CD4-positive, alpha-beta T cell treated with Interleukin-1 beta for 1 hour (primary cell): Measurements from ENCODE around the gene REV3L.
"Not testable (repeated sequence)": the region's sequence is repeated elsewhere in the genome, so short reads cannot be mapped to it uniquely, and the experiment has no call there.

Experiments
- DNase-seq, 2 donors: peaks; one replicate each; pipeline ENCODE4 v3.0.0-alpha.2; 2020 to 2022

Gene REV3L

GRCh38 chr6:111357705-111358104 lies 125.3 kb downstream of the REV3L start:
- DNase-seq = no peak

DNA sequence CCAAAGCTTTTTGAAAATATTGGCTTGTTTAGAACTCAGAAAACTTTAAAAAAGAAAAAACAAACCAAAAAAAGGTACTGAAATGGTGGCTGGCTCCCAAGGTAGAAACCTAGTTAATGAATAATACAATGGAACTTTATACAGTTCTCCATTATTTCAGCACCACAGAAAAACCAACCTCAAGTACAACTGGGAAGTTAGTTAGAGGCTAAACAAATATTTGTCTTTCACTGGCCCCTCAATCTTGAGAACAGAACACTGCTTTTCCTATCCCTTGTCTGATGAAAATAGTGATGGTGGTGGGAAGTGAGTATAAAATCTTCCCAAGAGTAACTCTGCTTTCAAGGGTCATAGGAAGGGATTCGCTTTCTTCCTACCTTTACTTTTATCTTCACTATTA lies 126.5 kb downstream of the REV3L start:
- DNase-seq = no peak

- no peak for DNase-seq
These were observed 128.1 kb downstream of the REV3L start for GRCh38 chr6:111354758-111355555.

- no peak for DNase-seq
These were observed 129.0 kb downstream of the REV3L start for GRCh38 chr6:111353912-111354462.

GRCh38 chr6:111347589-111347988 lies 135.4 kb downstream of the REV3L start:
- no peak for DNase-seq

DNA sequence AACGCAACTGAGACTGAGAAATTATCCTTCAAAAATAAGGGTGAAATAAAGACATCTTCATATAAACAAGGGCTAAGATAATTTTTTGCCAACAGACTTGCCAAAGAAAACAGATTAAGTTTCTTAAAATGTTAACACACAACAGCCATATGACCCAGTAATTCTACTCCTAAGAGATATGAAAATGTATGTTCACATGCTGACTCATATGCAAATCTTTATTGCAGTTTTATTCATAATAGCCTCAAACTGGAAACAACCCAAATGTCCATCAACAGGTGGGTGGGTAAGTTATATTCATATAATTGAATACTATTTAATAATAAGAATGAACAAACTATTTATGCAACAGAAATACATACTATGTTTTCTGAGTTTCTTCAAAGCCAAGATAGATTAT lies 140.1 kb downstream of the REV3L start:
- no peak for DNase-seq

GRCh38 chr6:111339294-111339693 lies 143.7 kb downstream of the REV3L start:
- DNase-seq = no peak

- DNase-seq = no peak
These were observed 144.2 kb downstream of the REV3L start for GRCh38 chr6:111338843-111339242.

DNA sequence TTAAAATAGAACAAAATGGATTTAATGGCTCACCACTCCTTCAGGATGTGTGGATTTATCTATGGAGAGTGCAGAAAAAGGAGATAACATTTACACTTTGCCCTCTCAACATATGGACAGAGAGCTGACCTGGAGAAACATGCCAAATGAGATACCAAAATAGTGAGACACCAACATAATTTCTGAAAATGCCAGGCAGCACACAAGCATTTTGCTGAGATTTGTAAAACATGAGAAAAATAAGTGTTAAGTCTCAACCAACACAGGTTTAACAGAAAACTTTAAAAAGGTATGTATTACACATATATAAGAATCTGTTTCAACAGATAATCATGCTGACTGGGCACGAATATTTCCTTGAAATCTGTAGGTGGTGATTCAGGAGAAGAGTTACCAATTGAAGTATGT lies 145.2 kb downstream of the REV3L start:
- no peak for DNase-seq

DNA sequence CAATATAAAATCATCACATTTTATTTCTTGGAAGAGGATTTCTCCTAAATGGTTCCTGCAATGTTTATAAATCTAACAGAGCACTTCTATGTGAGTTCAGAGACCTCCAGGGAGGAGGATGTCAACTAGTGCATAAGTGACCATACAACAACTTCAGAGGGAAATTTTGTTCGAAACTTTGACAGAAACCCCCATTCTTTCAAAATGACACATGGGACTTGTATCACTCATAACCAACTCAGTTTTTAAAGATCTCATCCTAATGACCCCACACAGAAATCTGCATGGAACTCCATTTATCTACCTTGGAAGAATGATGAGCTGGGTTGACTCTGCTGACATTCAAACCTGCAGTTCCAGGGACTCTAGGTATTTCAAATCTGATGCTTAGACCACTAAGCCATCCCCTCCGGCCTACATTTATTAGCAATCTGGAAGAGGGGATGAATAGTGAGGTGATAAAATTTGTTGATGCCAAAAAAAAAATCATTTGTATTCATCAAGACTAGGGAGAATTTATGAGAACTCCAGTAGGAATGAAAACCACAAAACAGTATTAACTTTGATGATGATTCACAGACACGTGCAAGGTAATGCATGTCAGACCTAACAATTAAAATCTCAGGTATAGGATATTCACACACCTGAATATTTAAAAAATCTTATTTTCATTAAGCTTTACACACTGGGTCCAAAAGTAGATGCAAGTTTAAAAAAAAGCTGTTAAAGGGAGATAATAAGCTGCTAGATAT lies 153.0 kb downstream of the REV3L start:
- DNase-seq = no peak

- DNase-seq = no peak
These were observed 156.5 kb downstream of the REV3L start for GRCh38 chr6:111326563-111326962.

GRCh38 chr6:111322145-111322544 lies 160.9 kb downstream of the REV3L start:
- no peak for DNase-seq

GRCh38 chr6:111307950-111308349 lies 175.1 kb downstream of the REV3L start:
- DNase-seq = not testable (repeated sequence)

DNA sequence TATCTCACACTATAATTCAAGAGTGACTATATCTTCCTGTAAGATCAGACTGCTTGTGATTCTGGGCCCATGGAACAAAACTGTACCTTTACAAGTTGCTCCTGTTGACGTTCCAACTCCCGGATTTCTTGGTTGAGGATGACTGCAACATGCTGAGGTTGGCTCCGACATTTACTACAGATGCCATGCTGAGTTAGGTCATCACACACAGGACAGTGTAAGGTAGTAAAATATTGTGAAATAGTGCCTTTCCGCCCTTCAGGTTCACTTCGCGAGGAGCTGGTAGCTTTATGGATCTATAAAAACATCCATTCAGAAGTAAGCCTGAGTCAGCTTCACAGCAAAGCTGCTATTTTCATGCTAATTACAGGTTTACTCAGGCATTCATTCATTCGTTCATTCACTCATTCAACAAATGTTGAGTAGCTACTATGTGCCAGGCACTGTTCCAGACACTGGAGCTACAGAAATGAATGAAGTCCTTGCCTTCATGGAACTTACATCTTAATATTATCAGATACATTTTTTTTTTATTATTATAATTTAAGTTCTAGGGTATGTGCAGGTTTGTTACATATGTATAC lies 175.7 kb downstream of the REV3L start:
- DNase-seq = no peak

DNA sequence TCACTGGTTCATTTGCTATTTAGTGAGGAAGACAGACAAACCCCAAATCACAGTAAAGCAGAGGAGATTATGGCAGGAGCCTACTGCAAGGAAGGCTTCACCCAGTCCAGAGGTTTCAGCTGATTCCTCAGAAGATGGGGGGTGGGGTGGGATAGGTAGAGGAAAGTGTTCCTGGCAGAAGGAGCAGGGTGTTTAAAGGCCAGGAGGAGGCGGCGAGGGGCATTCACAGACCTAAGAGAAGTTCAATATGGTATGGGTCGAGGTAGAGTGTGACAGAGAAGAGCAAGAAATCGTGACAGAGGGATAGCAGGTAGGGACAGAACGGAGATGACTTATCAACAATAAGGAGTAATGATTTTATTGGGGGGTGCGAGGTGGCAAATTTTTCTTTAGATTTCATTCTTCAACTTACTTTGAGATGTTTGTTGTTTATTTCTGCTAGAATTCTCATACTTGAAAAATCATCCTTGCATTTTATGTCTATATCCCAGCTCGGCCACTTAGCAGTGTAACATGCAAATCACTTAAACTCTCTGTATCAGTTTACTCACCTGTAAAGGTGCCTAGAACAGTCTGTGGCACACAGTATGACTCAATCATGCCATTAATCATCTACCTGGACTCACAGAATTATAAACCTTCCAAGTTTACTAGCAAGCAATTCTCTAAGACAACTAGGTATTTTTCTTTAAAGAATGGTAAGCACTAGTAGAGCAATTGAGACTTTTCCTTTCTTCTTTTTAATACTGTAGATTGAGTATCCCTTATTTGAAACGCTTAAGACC lies 176.7 kb downstream of the REV3L start:
- DNase-seq = no peak

DNA sequence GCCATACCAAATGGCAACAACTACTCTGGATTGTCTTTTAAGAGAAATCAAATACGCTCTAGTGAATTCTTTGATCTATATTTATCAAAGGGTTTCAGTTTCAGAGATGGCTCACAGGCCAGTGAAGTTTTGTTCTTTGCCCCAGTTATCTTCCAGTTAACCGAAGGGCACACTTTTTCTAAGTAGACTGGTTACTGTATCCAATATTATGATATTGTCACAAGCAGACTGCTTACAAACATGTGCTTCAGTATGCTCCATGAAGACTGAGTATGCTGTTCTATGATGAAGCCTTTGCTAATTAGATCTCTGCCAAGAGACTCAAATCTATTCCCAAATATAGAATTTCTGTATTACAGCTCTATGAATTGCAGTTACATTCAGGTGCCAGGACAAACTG lies 181.1 kb downstream of the REV3L start:
- no peak for DNase-seq

DNA sequence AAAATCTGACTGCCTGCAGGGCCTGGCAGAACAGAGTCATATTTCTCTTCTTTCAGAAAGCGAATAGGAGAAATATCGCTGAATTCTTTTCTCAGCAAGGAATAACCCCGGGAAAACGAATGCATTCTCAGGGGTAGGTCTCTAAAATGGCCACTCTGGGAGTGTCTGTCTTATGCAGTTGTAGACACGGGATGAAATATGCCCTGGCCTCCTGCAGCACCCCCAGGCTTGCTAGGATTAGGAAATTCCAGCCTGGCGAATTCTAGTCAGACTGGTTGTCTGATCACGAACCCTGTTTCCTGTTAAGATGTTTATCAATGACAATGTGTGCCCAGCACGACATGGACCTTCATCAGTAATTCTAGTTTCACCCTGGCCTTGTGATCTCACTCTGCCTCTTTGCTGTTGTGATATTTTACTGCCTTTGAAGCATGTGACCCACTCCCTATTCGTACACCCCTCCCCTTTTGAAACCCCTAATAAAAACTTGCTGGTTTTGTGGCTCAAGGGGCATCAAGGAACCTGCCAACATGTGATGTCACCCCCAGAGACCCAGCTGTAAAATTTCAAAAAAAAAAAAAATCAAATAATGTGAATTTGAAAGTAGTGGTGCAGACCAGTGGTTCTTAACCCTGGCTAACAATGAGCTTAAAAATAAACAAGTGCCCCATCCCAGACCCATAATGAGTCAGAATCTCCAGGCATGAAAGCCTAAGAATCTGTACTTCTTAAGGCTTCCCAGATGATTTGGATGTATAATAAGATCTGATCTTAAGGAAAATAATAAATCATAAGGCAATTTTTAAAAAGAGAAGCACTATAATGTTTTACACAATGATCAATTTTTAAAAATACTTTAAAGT lies 181.8 kb downstream of the REV3L start:
- not testable (repeated sequence) for DNase-seq

DNA sequence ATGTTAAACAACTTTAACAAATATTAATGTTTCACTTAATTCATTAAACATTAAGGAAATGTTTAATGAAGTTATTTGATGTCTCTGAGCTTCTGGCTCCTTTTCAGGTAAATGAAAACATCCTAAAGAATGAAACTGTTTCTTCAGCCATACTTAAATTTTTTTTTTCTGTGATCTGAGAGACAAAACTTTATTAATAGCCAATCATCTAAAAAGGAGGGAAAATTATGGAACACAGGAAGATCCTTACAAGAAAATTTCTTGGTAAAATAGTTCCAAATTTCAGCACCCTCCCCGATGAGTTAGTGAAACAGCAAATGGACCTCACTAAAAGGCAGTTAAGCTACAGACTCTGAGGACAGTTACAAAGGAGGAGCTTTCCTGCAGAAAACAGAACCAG lies 185.2 kb downstream of the REV3L start:
- no peak for DNase-seq

DNA sequence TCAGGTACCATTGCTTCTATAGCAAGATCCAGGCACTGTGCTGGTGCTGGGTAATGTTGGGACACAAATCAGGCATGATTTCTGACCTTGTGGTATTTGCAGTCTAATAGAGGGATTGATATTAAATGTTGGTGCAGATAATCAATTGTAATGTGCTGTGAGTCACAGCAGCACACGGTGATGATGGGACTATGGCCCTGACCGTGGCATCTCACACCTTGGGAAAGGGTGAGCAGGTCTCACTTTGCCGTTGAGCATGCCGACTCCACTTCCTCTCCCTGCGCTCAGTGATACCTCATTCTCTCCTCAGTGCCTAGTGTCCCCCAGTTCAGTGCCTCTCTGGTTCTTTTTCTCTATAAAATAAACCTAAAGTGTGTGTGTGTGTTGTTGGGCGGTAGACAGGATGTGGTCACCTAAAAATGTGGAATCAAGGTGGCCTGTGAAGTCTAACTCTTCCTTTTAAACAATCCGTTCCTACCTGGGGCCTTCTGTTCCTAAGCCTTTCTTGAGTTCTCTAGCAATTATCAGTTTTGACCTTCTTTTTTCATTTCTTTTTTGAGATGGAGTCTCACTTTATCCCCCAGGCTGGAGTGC lies 188.5 kb downstream of the REV3L start:
- no peak for DNase-seq

DNA sequence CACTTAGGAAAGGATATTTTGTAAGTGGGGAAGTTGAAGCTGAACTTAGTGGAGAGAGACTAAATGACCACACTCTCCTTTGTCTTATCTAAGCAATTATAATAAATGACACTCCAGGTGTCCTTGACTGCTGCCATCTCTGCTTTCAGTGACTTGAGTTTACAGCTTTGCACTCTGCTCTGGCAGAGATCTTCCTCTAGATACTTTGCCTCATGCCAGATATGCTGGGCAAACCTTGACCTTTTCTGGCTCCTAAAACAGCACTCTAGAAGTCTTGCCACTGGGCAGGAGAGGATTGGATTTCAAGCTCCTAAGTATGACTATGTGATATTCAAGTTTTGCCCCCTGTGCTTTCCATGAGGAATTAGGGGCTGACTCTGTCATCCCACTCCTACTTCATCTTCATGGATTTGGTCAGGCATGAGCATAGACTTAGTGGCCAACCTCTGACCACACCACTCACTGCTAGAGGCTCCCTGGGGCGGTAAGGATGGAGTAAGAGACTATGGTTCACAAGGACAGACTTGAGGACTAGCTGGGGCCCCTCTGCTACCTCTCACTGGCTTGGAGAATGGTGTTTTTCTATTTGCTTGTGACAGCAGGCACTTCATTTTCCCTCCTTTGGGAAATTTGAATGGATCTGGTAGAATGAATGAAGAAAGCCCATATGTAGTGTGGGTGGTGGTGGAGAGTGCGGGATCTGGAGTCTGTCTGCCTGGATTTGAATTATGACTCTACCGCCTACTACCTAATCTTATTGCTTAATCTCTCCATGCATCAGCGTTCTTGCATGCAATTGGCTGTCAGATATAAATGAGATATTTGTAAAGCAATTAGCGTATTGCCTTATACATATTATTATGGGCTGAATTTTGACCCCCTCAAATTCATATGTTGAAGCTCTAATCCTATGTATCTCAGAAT lies 191.4 kb downstream of the REV3L start:
- DNase-seq = no peak
